Activated naive CD4-positive, alpha-beta T cell treated with anti-CD3 and anti-CD28 coated beads, Interleukin-2, amount 10 ng/mL, durations not matched to agents 7 days and 5 days (primary cell): ENCODE measurements around the gene WDR53.
"Not testable (repeated sequence)": the region's sequence is repeated elsewhere in the genome, so short reads cannot be mapped to it uniquely, and the experiment has no call there.

Experiments used
- CTCF ChIA-PET: fragments of 350-600 bp; sonication (Branson Sonifier 250); formaldehyde crosslinking; loops from one replicate; lab custom pipeline; 2021; ENCODE audit warnings: antibody characterized with exemption; lab: Charles Lee
- DNase-seq: peaks from one replicate; pipeline ENCODE4 v3.0.0-alpha.2; 2020
- H3K27ac Mint-ChIP-seq: one replicate; pipeline ENCODE4 v1.8.0; 2021; ENCODE audit warnings: mild to moderate bottlenecking, moderate library complexity, mixed read lengths
- H3K27me3 Mint-ChIP-seq: one replicate; pipeline ENCODE4 v1.8.0; 2021; ENCODE audit warnings: mild to moderate bottlenecking, mixed read lengths
- H3K36me3 Mint-ChIP-seq: one replicate; pipeline ENCODE4 v1.8.0; 2021; ENCODE audit warnings: mixed read lengths
- H3K4me1 Mint-ChIP-seq: one replicate; pipeline ENCODE4 v1.8.0; 2021; ENCODE audit warnings: mixed read lengths
- H3K4me3 Mint-ChIP-seq: one replicate; pipeline ENCODE4 v1.8.0; 2021; ENCODE audit warnings: mild to moderate bottlenecking, moderate library complexity, mixed read lengths
- H3K9me3 Mint-ChIP-seq: one replicate; pipeline ENCODE4 v1.8.0; 2021; ENCODE audit warnings: mixed read lengths

WDR53 gene

GRCh38 chr3:196597971-196598733 lies 29.8 kb upstream of the WDR53 start:
- peaks cover 45% of the 10 kb centered on the region for H3K27me3 Mint-ChIP-seq
- H3K27ac Mint-ChIP-seq: peak overlapping the region; percentile 54
- peak overlapping the region; percentile 74 for H3K4me3 Mint-ChIP-seq
- CTCF ChIA-PET: interaction anchor here (1.1 to 1.6 kb wide), 3 partner anchors 11 to 19 kb away, joined by 4 read pairs; no protein-coding TSS in a partner anchor
- H3K4me1 Mint-ChIP-seq: peaks cover 11% of the 10 kb centered on the region
- peak; percentile 69 for DNase-seq
- not testable (repeated sequence) for H3K36me3 Mint-ChIP-seq, H3K9me3 Mint-ChIP-seq

GRCh38 chr3:196596355-196596754 lies 28.0 kb upstream of the WDR53 start:
- CTCF ChIA-PET: interaction anchor here (1.6 kb wide), 1 partner anchor 13 kb away, joined by 4 read pairs; no protein-coding TSS in a partner anchor
- peaks cover 11% of the 10 kb centered on the region for H3K4me1 Mint-ChIP-seq

GRCh38 chr3:196590279-196590678 lies 21.9 kb upstream of the WDR53 start:
- DNase-seq: no peak
- Mint-ChIP-seq H3K4me1 (no peaks in the 10 kb centered on the region), H3K27ac (no peak overlapping the region), H3K27me3 (peaks cover 9% of the 10 kb centered on the region), H3K9me3 (no peaks in the 10 kb centered on the region), H3K36me3 (peaks cover 11% of the 10 kb centered on the region), H3K4me3 (no peak overlapping the region)
- CTCF ChIA-PET: no interaction called here

More at GRCh38 chr3:196596355-196596754, 28.0 kb upstream of the WDR53 start:
- Mint-ChIP-seq H3K27me3 (peaks cover 41% of the 10 kb centered on the region), H3K36me3 (peaks cover 5% of the 10 kb centered on the region), H3K4me3 (no peak overlapping the region), H3K9me3 (peaks cover 5% of the 10 kb centered on the region), H3K27ac (no peak overlapping the region)
- DNase-seq: no peak

- CTCF ChIA-PET: interaction anchor here (0.6 kb wide), 1 partner anchor 118 kb away, joined by 3 read pairs; no protein-coding TSS in a partner anchor
- Mint-ChIP-seq H3K4me1 (no peaks in the 10 kb centered on the region), H3K27ac (no peak overlapping the region), H3K27me3 (no peaks in the 10 kb centered on the region), H3K9me3 (no peaks in the 10 kb centered on the region), H3K36me3 (peaks cover 41% of the 10 kb centered on the region), H3K4me3 (no peak overlapping the region)
- DNase-seq: no peak
These were observed 16.8 kb upstream of the WDR53 start for GRCh38 chr3:196585044-196585757.

DNA sequence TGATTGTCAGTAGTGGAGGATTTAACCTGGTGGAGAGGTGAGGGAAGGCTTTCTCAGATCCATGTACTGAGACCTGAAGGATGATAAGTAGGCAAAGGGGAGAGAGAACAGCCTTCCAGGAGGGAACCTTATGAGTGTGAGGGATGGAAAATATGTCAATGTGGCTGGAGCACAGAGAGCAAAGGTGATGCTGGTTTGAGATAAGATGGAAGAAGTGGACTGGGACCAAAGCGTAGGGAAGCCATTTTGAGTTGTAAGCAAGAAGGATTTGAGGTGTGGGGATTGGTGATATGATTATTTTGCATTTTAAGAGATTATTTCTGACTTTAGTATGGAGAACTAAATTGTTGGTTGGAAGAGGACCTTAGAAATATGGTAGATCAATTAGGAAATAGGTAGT lies 4.0 kb upstream of the WDR53 start:
- no peaks in the 10 kb centered on the region for H3K9me3 Mint-ChIP-seq
- no peak for DNase-seq
- CTCF ChIA-PET: no interaction called here
- peaks cover 36% of the 10 kb centered on the region for H3K4me1 Mint-ChIP-seq
- no peak overlapping the region for H3K27ac Mint-ChIP-seq
- H3K36me3 Mint-ChIP-seq: peaks cover 17% of the 10 kb centered on the region
- peaks cover 3% of the 10 kb centered on the region for H3K27me3 Mint-ChIP-seq
- H3K4me3 Mint-ChIP-seq: no peak overlapping the region

DNA sequence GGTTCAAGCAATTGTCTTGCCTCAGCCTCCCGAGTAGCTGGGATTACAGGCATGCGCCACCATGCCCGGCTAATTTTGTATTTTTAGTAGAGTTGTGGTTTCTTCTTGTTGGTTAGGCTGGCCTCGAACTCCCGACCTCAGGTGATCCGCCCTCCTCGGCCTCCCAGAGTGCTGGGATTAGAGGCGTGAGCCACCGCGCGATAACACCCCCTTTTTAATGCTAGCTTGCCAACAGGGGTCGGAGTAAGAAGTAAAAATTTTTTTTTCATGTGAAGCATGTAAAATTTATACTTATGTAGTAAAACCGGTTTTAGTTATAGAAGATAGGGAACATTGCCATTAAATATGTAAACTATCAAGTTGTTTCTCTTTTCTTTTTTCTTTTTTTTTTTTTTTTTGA lies 2.0 kb upstream of the WDR53 start:
- Mint-ChIP-seq H3K4me1 (peaks cover 48% of the 10 kb centered on the region), H3K4me3 (peak overlapping the region; percentile 88), H3K36me3 (peaks cover 14% of the 10 kb centered on the region)
- DNase-seq, H3K27me3 Mint-ChIP-seq, CTCF ChIA-PET, H3K27ac Mint-ChIP-seq, H3K9me3 Mint-ChIP-seq: not testable (repeated sequence)

- Mint-ChIP-seq H3K9me3 (no peaks in the 10 kb centered on the region), H3K27me3 (peaks cover 3% of the 10 kb centered on the region), H3K27ac (peak overlapping the region; percentile 90), H3K4me1 (peaks cover 48% of the 10 kb centered on the region), H3K4me3 (peak overlapping the region; percentile 88), H3K36me3 (peaks cover 13% of the 10 kb centered on the region)
- CTCF ChIA-PET: interaction anchor here (1.0 to 2.4 kb wide), 3 partner anchors 32 to 63 kb away, joined by 3 to 16 read pairs (median 3); no protein-coding TSS in a partner anchor
- DNase-seq: peak; percentile 68
These were observed 706 bp upstream of the WDR53 start for GRCh38 chr3:196569003-196569516.

DNA sequence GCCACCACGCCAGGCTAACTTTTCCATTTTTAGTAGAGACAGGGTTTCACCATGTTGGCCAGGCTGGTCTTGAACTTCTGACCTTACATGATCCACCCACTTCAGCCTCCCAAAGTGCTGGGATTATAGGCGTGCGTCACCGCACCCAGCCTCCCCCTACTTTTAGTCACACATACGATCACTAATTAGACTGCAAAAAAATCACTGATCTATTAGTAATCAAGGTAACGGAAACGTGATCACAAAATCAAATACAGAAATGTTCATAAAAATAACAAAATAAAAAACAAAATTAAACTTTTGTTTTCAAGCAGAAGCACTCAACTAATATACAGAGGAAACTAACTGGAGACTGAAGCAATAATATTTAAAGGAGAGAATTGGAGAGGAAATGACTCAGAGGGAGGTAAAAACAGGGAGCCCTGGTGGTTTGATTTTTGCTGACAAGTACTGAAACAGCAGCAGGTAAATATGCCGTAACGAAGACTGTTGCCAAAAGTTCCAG lies 4.6 kb downstream of the WDR53 start:
- Mint-ChIP-seq H3K27ac (peak overlapping the region; percentile 94), H3K4me1 (peaks cover 60% of the 10 kb centered on the region), H3K36me3 (peaks cover 23% of the 10 kb centered on the region), H3K9me3 (no peaks in the 10 kb centered on the region), H3K27me3 (peaks cover 3% of the 10 kb centered on the region), H3K4me3 (peak overlapping the region; percentile 7)
- DNase-seq: peak; percentile 35
- CTCF ChIA-PET: no interaction called here

- H3K36me3 Mint-ChIP-seq: peaks cover 23% of the 10 kb centered on the region
These were observed 8.5 kb downstream of the WDR53 start for GRCh38 chr3:196559826-196560225.

GRCh38 chr3:196558476-196558875 lies 9.9 kb downstream of the WDR53 start:
- Mint-ChIP-seq H3K4me3 (no peak overlapping the region), H3K27ac (no peak overlapping the region)

More at GRCh38 chr3:196559826-196560225, 8.5 kb downstream of the WDR53 start:
- no peak for DNase-seq
- H3K4me3 Mint-ChIP-seq: no peak overlapping the region
- CTCF ChIA-PET: no interaction called here
- peak overlapping the region; percentile 79 for H3K27ac Mint-ChIP-seq
- no peaks in the 10 kb centered on the region for H3K27me3 Mint-ChIP-seq
- H3K9me3 Mint-ChIP-seq: no peaks in the 10 kb centered on the region
- H3K4me1 Mint-ChIP-seq: peaks cover 34% of the 10 kb centered on the region

GRCh38 chr3:196557236-196557635 lies 11.1 kb downstream of the WDR53 start:
- H3K27ac Mint-ChIP-seq: no peak overlapping the region
- peaks cover 15% of the 10 kb centered on the region for H3K36me3 Mint-ChIP-seq
- CTCF ChIA-PET: interaction anchor here (1.1 to 2.9 kb wide), 2 partner anchors 19 to 28 kb away, joined by 3 to 10 read pairs; no protein-coding TSS in a partner anchor

More at GRCh38 chr3:196558476-196558875, 9.9 kb downstream of the WDR53 start:
- CTCF ChIA-PET: no interaction called here
- no peaks in the 10 kb centered on the region for H3K9me3 Mint-ChIP-seq
- DNase-seq: no peak
- H3K36me3 Mint-ChIP-seq: peaks cover 20% of the 10 kb centered on the region
- H3K27me3 Mint-ChIP-seq: no peaks in the 10 kb centered on the region
- H3K4me1 Mint-ChIP-seq: peaks cover 21% of the 10 kb centered on the region

DNA sequence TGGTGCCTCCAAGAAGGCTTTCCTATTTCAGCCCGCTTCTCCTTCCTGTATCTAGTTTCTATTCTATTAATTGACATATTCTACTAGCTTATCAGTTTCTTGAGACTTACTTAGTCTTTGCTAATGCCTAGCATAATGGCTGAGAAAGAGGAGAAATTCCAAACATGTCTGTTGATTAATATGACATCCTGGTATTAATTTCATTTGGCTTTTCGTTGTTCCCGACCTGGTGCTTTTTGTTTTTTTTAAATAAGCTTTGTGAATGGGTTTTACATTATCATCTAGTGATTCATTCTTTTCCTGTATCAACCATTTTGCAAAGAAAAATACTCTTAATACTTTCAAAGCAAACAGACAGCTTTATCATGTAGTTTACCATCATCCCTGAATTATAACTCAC lies 13.1 kb downstream of the WDR53 start:
- H3K4me3 Mint-ChIP-seq: no peak overlapping the region
- peaks cover 4% of the 10 kb centered on the region for H3K9me3 Mint-ChIP-seq
- no peak for DNase-seq
- H3K36me3 Mint-ChIP-seq: peaks cover 11% of the 10 kb centered on the region
- no peak overlapping the region for H3K27ac Mint-ChIP-seq
- no peaks in the 10 kb centered on the region for H3K27me3 Mint-ChIP-seq
- CTCF ChIA-PET: interaction anchor here (0.7 to 2.9 kb wide), 4 partner anchors 14 to 38 kb away, joined by 3 to 10 read pairs (median 3); no protein-coding TSS in a partner anchor
- H3K4me1 Mint-ChIP-seq: peaks cover 12% of the 10 kb centered on the region

More at GRCh38 chr3:196557236-196557635, 11.1 kb downstream of the WDR53 start:
- no peak overlapping the region for H3K4me3 Mint-ChIP-seq
- no peak for DNase-seq
- peaks cover 15% of the 10 kb centered on the region for H3K4me1 Mint-ChIP-seq
- no peaks in the 10 kb centered on the region for H3K27me3 Mint-ChIP-seq
- no peaks in the 10 kb centered on the region for H3K9me3 Mint-ChIP-seq

DNA sequence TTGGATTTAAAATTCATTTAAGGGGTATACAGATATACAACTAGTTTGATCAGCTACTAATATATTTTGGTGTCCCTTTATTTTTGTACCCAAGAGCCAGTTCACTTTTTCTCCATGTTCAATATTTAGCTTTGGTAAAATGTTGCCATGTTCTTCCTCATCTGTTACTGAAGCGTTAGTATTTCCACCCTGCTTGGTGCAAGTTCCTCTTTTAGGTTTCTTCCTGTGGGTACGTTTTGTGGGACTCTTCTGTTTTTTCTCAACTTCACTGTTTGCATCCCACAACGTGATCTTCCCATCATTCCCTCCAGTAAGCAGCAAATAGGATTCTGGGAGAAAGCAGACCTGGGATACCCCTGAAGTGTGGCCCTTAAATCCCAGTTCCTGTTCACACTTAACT lies 14.1 kb downstream of the WDR53 start:
- Mint-ChIP-seq H3K27me3 (peaks cover 3% of the 10 kb centered on the region), H3K4me3 (no peak overlapping the region), H3K9me3 (peaks cover 13% of the 10 kb centered on the region), H3K4me1 (peaks cover 3% of the 10 kb centered on the region), H3K27ac (no peak overlapping the region), H3K36me3 (peaks cover 14% of the 10 kb centered on the region)
- DNase-seq: no peak
- CTCF ChIA-PET: no interaction called here

DNA sequence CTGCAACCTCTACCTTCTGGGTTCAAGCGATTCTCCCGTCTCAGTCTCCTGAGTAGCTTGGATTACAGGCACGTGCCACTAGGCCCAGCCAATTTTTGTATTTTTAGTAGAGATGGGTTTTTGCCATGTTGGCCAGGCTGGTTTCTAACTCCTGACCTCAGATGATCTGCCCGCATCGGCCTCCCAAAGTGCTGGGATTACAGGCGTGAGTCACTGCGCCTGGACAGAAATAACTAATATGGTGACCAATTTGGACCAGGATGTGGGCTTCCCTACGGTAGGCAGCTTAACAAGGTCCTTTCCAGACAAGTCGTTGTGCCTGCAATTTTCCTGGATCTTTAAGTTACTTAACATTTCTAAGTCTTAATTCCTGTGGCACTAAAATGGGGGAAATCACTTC lies 14.8 kb downstream of the WDR53 start:
- Mint-ChIP-seq H3K4me3 (no peak overlapping the region), H3K36me3 (peaks cover 14% of the 10 kb centered on the region), H3K27me3 (peaks cover 6% of the 10 kb centered on the region), H3K27ac (no peak overlapping the region), H3K9me3 (peaks cover 16% of the 10 kb centered on the region), H3K4me1 (no peaks in the 10 kb centered on the region)
- CTCF ChIA-PET: no interaction called here
- no peak for DNase-seq
